ENCODE measurements around the gene DCLK2.

- TF ChIP-seq, protein P1, sequence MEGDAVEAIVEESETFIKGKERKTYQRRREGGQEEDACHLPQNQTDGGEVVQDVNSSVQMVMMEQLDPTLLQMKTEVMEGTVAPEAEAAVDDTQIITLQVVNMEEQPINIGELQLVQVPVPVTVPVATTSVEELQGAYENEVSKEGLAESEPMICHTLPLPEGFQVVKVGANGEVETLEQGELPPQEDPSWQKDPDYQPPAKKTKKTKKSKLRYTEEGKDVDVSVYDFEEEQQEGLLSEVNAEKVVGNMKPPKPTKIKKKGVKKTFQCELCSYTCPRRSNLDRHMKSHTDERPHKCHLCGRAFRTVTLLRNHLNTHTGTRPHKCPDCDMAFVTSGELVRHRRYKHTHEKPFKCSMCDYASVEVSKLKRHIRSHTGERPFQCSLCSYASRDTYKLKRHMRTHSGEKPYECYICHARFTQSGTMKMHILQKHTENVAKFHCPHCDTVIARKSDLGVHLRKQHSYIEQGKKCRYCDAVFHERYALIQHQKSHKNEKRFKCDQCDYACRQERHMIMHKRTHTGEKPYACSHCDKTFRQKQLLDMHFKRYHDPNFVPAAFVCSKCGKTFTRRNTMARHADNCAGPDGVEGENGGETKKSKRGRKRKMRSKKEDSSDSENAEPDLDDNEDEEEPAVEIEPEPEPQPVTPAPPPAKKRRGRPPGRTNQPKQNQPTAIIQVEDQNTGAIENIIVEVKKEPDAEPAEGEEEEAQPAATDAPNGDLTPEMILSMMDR (conservative IDR thresholded peaks at IDR 0.05; ENCODE audit: low read length): no peak
- no peak for TF ChIP-seq EZH2phosphoT487 (IDR thresholded peaks at IDR 0.05; ENCODE audit: borderline replicate concordance, low read depth, low read length)
Observed at GRCh38 chr4:150231107-150231770, 153.0 kb downstream of the DCLK2 start.

All from OCI-LY7 (cell line).